GM03348 (cell line): ENCODE results near the gene HYLS1.
A peak's percentile ranks its signal among the peaks of the same experiment; 100 is the strongest.

Experiments used
- DNase-seq: peaks from one replicate; pipeline ENCODE4 v3.0.0; 2012; ENCODE audit warnings: low spot score

Gene HYLS1

DNA sequence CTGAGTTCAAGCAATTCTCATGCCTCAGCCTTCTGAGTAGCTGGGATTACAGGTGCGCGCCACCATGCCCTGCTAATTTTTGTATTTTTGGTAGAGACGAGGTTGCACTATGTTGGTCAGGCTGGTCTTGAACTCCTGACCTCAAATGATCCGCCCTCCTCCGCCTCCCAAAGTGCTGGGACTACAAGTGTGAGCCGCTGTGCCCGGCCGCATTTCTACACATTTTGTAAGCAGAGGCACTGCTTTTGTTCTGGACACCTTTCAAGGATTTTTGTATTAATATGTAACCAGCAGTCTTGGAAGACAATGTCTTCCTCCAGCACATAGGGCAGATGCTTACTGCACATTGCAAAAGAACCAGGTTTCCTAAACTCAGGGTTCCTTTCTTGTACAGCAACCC, 47.0 kb downstream of the HYLS1 start:
- DNase-seq: no peak

DNA sequence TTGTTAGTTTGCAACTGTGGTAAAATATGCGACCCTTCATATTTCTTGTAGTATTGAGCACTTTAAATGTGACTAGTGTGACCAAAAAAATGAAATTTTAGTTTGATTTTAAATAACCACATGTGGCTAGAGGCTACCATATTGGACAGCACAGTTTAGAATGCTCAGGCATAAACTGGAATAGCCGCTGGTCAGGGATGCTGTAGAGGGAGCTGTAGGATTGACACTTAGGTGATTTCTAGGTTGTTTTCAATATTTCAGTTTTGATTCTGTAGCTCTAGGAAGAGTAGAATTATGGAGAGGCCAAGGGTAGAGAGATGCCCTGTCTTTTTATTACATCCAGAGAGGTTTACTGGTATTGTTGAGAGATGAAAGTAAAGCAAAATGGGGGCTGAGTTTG, 47.6 kb downstream of the HYLS1 start:
- no peak for DNase-seq

DNA sequence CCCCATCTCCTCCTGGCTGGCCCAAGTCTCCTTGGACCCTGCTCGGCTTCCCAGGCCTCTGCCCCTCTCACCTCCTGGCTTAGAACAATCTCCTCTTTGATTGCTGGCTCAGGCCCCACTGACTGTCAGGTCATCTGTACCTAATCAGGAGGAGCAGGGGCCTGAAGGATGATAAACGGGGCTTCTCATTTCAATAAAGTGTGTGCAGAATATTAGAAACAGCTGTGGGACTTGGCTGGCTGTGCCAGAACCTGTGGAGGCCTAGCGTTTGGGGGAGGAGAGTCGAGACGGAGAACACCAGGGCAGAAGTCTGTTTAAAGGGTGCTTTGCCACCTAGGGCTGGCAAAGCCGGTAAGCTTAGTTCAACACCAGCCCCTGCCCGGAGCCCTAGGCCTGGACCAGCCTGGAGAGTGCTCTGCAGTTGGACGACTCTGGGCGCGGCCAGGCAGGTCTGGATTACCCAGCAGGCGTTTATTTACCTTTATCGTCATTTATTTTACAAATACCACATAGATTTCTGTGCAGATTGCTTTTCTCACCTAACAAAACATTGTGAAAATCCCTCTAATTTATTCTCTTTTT, 48.2 kb downstream of the HYLS1 start:
- no peak for DNase-seq

- DNase-seq: no peak
These were observed 51.0 kb downstream of the HYLS1 start for GRCh38 chr11:125938418-125938817.

DNA sequence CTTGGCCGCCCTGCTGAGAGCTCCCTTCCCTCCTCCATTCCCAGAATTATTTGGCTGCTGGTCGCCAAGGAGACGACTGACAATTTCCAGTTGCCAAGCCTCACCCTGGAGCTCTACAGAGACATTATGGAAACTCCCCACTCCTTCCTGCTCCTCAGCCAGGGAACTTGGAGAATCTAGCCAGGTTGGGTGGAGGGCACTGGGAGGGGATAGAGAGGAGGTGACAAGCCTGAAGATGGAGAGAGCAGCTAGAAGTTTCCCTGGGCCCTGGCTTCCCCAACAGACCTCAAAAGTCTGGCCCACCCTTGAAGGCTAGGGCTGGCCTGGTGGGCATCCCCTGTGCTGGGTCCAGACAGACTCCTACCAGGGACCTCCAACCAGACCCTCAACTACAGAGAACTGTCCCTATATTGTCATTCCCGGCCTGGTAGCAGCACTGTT, 51.6 kb downstream of the HYLS1 start:
- no peak for DNase-seq

GRCh38 chr11:125940145-125940544, 52.7 kb downstream of the HYLS1 start:
- no peak for DNase-seq

GRCh38 chr11:125941267-125941618, 53.8 kb downstream of the HYLS1 start:
- no peak for DNase-seq

GRCh38 chr11:125941619-125942611, 54.4 kb downstream of the HYLS1 start:
- DNase-seq: peak; percentile 68

DNA sequence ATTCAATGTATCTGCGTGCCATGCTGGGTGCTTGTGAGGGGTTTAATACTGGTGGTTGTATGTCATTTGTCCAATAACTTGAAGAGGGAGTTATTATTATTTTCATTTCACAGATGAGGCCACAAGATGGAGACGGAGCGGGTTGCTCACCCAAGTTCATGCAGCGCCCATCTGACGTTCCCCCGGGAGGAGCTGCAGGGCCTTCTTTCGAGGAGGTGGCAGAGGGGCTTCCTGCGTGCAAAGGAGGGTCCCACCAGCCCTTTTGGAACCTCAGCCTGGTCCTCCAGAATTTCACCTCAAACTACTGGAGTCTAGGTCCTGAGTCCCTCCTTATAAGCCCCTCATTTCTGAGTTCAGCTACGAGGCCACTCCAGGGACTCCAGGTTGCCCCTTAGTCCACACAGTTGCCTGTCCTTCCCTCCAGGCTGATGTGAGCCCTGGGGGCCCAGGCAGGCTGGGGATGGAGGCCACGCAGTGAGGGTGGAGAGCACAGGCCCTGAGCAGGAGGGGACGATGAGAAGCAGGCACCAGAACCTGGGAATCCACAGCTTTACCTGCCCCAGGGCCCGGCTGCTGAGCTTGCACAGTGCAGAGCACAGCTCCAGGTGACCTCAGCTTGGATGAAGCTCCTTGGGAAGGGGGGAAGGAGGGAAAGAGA, 55.4 kb downstream of the HYLS1 start:
- DNase-seq: no peak

- no peak for DNase-seq
These were observed 56.3 kb downstream of the HYLS1 start for GRCh38 chr11:125943661-125944349.

DNA sequence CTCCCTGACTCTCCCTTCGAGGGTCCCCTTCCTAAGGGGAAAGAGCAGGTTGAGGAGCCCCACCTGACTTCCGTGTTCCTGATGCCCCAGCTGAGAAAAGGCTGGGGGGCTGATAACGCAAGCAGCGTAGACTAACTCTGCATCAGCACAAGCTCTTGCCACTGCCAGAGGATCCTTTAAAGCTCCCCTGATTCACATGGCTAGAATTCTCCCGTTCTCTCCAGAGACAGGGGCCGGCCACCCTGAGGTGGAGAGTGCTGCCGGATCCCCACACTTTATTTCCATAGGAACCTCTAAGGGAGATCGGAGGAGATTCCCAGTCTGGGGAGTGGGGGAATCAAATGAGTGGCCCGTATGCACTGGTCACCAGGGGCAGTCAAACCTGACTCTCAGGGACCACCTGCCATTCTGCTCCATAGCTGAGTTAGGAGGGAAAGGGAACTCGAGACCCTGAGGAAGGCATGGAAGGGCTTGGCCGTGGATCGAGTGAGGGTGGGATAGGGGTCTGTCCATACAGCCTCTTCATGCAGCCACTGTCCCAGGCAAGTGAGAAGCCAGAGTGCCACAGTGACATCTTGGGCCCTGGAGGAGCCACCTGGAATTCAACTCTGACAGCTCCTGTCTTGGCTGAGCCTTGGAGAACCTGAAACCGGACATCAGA, 57.0 kb downstream of the HYLS1 start:
- no peak for DNase-seq

DNA sequence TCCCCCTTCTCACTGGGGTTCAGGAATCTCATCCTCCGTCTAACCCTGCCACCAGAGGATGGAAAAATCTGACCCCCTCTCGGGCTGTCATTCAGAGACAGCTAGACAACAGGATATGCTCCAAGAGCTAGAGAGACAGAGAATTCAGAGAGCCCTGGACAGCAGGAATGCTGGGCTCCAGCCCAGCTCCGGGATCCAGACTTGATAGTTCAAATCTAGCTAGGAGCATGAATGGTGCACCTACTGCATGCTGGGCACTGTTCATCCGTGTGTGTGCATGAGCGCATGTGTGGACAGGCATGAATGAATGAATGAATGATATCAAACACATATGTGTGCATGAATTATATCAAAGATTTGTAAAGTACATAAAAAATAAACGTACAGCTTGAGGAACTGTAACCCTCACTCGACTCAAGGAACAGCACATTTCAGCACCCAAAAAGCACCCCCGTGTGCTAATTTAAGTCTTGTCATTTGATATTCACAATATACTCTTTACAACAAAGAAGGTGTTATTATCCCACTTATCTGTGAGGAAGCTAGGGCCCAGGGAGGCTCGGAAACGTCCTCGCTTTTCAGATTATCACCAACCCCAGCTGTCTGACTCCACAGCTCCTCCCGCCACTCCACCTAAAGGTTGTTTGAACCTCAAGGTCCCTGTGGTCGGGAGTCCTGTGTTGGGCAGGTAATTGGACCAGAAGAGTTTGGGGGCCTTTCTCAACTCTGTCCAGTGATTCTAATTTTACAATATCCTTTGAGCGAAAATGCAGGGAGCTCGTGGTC, 57.7 kb downstream of the HYLS1 start:
- DNase-seq: no peak

DNA sequence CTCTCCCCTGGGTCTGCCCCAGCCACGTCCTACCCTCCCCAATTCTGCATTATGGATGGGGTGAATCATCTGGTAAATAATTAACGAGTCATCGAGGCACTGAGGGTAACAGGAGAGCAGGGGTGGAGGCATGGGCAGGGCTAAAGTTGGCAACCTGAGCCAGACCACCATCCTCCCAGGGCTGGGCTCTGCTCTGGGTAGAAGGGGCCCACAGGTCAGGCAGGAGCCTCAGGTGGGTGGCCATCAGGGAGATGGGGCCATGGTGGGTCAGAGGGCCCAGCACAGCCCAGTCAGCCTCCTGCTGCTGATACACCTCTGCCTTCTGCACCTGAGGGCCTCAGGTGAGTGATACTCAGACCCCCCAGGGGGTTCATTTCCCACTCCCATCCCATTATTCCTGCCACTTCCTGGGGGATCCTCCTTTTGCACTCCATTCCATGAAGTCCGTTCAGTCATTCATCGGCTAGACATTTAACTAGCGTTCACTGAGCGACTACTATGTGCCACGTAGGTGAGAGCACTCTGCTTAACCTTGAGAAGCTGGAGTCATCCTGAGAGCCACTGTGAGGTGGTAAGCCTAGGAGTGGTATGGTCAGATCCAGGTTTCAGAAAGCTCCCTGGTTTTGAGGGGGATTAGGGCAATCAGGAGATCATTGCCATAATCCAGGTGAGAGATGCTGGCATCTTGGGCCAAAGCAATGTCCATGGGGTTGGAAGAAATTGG, 58.5 kb downstream of the HYLS1 start, which contains the start of gene VSIG10L2:
VSIG10L2 (plus strand) TSS at position 248 of the 724 bp plus-strand sequence; CDS start at position 260, 12 bp downstream.
- DNase-seq: no peak

DNA sequence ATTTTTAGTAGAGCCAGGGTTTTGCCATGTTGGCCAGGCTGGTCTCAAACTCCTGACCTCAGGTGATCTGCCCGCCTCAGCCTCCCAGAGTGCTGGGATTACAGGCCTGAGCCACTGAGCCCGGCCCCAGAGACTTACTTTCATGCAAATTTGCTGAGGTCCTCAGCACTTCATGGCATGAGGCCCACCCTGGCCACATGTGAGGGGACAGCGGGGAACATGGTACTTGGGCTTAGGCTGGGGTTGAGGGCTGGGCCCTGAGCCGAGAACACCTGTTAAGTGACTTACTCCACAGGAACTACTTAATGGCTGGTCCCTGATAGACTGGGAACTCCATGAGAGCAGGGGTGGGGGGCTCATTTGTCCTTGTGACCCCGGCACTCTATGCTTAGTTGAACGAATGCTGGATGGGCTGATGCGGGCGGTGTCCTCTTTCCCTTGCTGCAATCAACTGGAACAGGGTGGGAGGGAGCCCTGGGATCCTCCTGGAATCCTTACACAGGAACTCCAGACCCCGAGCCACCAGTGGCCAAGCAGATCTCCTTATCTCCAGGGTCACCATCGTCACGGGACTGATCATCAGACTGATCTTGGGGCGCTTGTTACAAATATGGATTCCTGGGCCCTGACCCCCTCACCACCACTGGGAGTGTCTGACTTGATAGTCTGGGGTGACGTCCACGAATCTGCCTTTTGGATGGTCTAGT, 59.4 kb downstream of the HYLS1 start:
- DNase-seq: no peak

DNA sequence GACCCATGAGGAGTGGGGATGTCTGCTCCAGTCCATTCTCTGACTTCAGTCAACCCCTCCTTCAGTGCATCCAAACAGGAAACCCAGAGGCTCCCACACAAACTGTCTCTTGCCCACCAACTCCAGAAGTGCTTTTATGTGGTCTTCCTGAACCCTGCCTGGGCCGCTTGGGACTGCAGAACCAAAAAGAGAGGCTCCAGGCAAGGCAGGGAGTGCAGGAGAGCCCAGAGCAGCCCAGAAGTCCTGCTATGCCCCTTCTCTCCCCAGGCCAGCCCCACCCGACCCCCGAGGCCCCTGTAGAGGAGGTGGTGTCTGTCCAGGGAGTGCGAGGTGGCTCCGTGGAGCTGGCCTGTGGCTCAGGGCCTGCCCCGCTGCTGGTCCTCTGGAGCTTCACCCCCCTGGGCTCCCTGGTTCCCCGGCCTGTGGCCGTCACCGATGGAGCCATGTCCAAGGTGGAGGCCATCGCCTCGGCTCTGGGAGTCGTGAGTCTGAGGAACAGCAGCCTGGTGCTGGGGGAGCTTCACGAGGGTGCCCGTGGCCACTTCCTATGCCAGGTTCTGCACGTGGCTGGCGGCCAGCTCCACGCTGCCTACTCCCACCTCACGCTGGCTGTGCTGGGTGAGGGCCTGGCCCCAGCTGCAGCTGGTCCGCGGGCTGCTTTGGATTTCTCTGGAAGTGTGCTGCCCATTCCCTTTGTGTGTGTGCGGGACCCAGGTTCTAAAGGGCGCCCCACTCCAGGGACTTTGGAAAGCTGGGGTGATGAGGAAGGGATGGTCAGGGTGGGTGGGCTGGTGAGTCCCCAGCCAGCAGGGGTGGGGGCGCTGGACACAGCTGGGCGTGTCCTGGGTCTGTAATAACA, 60.2 kb downstream of the HYLS1 start:
- no peak for DNase-seq

- DNase-seq: no peak
These were observed 61.0 kb downstream of the HYLS1 start for GRCh38 chr11:125948278-125949051.

GRCh38 chr11:125949271-125950177, 62.1 kb downstream of the HYLS1 start:
- DNase-seq: no peak
